Neural cell (in vitro differentiated cells): ENCODE results near the gene TTYH1. TPM values are rescaled to one million over a fixed set of nuclear protein-coding genes. Genes with fewer than 3 reads are reported as not detected.

Source experiments
- H2AFZ ChIP-seq: fragments of 200-600, 300-800 bp; sonication (generic), shearing (Covaris generic); 2 replicates; pipeline ENCODE4 v1.6.0; 2014; ENCODE audit warnings: low read depth, mild to moderate bottlenecking, antibody characterized with exemption, low read length, moderate library complexity
- H3F3A ChIP-seq: fragments of 200-600 bp; shearing (Covaris generic); 2 replicates; pipeline ENCODE4 v1.6.1; 2016; ENCODE audit warnings: mild to moderate bottlenecking, moderate library complexity, mixed read lengths, antibody characterized with exemption, low read length; ENCODE audit not compliant: insufficient read depth, poor library complexity, severe bottlenecking
- H3K27ac ChIP-seq: fragments of 200-600, 300-800 bp; sonication (generic), shearing (Covaris generic); 2 replicates; pipeline ENCODE4 v1.5.1; 2014; ENCODE audit warnings: mild to moderate bottlenecking, low read length, moderate library complexity
- H3K27me3 ChIP-seq: fragments of 300-800, 200-600 bp; sonication (generic), shearing (Covaris generic); 2 replicates; pipeline ENCODE4 v1.6.0; 2014; ENCODE audit warnings: mild to moderate bottlenecking, low read depth, low read length, moderate library complexity; ENCODE audit not compliant: insufficient read depth
- H3K36me3 ChIP-seq: fragments of 300-800, 200-600 bp; sonication (generic), shearing (Covaris generic); 2 replicates; pipeline ENCODE4 v1.5.1; 2014; ENCODE audit warnings: mild to moderate bottlenecking, antibody characterized with exemption, low read length, moderate library complexity; ENCODE audit not compliant: insufficient read depth
- H3K4me2 ChIP-seq: fragments of 300-800, 200-600 bp; sonication (generic), shearing (Covaris generic); 2 replicates; pipeline ENCODE4 v1.6.0; 2014; ENCODE audit warnings: mild to moderate bottlenecking, low read length
- H3K4me3 ChIP-seq: fragments of 300-800, 200-600 bp; sonication (generic), shearing (Covaris generic); 2 replicates; pipeline ENCODE4 v1.5.1; 2014; ENCODE audit warnings: mild to moderate bottlenecking, low read length, moderate library complexity
- H3K79me2 ChIP-seq: fragments of 200-600 bp; shearing (Covaris generic); replicated peaks from 2 replicates; pipeline ENCODE4 v1.6.0; 2014; ENCODE audit warnings: mild to moderate bottlenecking, low read length, moderate library complexity; ENCODE audit not compliant: insufficient read depth
- H3K9ac ChIP-seq: fragments of 300-800, 200-600 bp; sonication (generic), shearing (Covaris generic); 2 replicates; pipeline ENCODE4 v1.6.1; 2016; ENCODE audit warnings: mild to moderate bottlenecking, low read length, mixed read lengths
- H3K9me2 ChIP-seq: fragments of 200-600 bp; shearing (Covaris generic); 2 replicates; pipeline ENCODE4 v1.6.1; 2016; ENCODE audit warnings: mild to moderate bottlenecking, low read length, mixed read lengths; ENCODE audit not compliant: insufficient read depth
- H3K9me3 ChIP-seq: fragments of 200-600, 300-800 bp; sonication (generic), shearing (Covaris generic); 2 replicates; pipeline ENCODE4 v1.6.1; 2016; ENCODE audit warnings: mild to moderate bottlenecking, mixed run types, low read length, moderate library complexity, mixed read lengths
- H4K20me1 ChIP-seq: fragments of 200-600 bp; shearing (Covaris generic); 2 replicates; pipeline ENCODE4 v1.6.1; 2016; ENCODE audit warnings: mild to moderate bottlenecking, mixed run types; ENCODE audit not compliant: insufficient read depth
- EP300 ChIP-seq: fragments of 450-650 bp; conservative IDR thresholded peaks from 2 replicates; pipeline ENCODE4 v1.6.1; 2014; ENCODE audit warnings: antibody characterized with exemption, mild to moderate bottlenecking, moderate library complexity; ENCODE audit not compliant: poor library complexity, severe bottlenecking
- EZH2 ChIP-seq: fragments of 200-600, 300-800 bp; shearing (Covaris generic), sonication (generic); IDR thresholded peaks from 2 replicates; pipeline ENCODE4 v1.6.1; 2014; ENCODE audit warnings: antibody characterized with exemption, low read length, borderline replicate concordance, mild to moderate bottlenecking; ENCODE audit not compliant: insufficient read depth, poor library complexity, severe bottlenecking
- MXI1 ChIP-seq: fragments of 450-650 bp; conservative IDR thresholded peaks from 2 replicates; pipeline ENCODE4 v1.6.1; 2014; ENCODE audit warnings: antibody characterized with exemption, mild to moderate bottlenecking; ENCODE audit not compliant: poor library complexity, severe bottlenecking
- POLR2AphosphoS5 ChIP-seq: IDR thresholded peaks from 2 replicates; pipeline ENCODE4 v1.6.1; 2012
- RAD21 ChIP-seq: fragments of 450-650 bp; conservative IDR thresholded peaks from 2 replicates; pipeline ENCODE4 v1.6.1; 2014; ENCODE audit warnings: antibody characterized with exemption, mild to moderate bottlenecking, moderate library complexity
- SMC3 ChIP-seq: fragments of 450-650 bp; conservative IDR thresholded peaks from 2 replicates; pipeline ENCODE4 v1.6.1; 2014; ENCODE audit warnings: antibody characterized with exemption, mild to moderate bottlenecking, moderate library complexity; ENCODE audit not compliant: poor library complexity
- TAF1 ChIP-seq: IDR thresholded peaks from 2 replicates; pipeline ENCODE4 v1.6.1; 2012; ENCODE audit warnings: low read depth
- polyA plus RNA-seq: library from polyadenylated mRNA; depleted of rRNA; stranded (reverse); fragments of >200 nt; gene quantifications from 2 replicates; pipeline ENCODE4 v1.2.3, GENCODE V29; 2014
- TF ChIP-seq, protein P1 (sequence below): fragments of 450-650 bp; IDR thresholded peaks from 2 replicates; pipeline ENCODE4 v1.5.1; 2014; ENCODE audit warnings: antibody characterized with exemption, mild to moderate bottlenecking, moderate library complexity; ENCODE audit not compliant: poor library complexity, severe bottlenecking
- TF ChIP-seq, protein P2 (sequence below): IDR thresholded peaks from 2 replicates; pipeline ENCODE4 v1.6.1; 2012; ENCODE audit warnings: borderline replicate concordance

The TTYH1 gene
- polyA plus RNA-seq, 1 donor from 2014 or later, result 36.1 TPM

GRCh38 chr19:54405628-54406027 lies 9.6 kb upstream of the TTYH1 start:
- no peaks in the 10 kb centered on the region for H3K79me2 ChIP-seq
- H3K9ac ChIP-seq, result no peak overlapping the region
- H3K4me3 ChIP-seq, result no peak overlapping the region
- TF ChIP-seq EZH2 (no peak), POLR2AphosphoS5 (no peak), TAF1 (no peak), SMC3 (no peak), EP300 (no peak), MXI1 (no peak), RAD21 (no peak)
- TF ChIP-seq, protein P1, sequence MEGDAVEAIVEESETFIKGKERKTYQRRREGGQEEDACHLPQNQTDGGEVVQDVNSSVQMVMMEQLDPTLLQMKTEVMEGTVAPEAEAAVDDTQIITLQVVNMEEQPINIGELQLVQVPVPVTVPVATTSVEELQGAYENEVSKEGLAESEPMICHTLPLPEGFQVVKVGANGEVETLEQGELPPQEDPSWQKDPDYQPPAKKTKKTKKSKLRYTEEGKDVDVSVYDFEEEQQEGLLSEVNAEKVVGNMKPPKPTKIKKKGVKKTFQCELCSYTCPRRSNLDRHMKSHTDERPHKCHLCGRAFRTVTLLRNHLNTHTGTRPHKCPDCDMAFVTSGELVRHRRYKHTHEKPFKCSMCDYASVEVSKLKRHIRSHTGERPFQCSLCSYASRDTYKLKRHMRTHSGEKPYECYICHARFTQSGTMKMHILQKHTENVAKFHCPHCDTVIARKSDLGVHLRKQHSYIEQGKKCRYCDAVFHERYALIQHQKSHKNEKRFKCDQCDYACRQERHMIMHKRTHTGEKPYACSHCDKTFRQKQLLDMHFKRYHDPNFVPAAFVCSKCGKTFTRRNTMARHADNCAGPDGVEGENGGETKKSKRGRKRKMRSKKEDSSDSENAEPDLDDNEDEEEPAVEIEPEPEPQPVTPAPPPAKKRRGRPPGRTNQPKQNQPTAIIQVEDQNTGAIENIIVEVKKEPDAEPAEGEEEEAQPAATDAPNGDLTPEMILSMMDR, result no peak
- TF ChIP-seq, protein P2, sequence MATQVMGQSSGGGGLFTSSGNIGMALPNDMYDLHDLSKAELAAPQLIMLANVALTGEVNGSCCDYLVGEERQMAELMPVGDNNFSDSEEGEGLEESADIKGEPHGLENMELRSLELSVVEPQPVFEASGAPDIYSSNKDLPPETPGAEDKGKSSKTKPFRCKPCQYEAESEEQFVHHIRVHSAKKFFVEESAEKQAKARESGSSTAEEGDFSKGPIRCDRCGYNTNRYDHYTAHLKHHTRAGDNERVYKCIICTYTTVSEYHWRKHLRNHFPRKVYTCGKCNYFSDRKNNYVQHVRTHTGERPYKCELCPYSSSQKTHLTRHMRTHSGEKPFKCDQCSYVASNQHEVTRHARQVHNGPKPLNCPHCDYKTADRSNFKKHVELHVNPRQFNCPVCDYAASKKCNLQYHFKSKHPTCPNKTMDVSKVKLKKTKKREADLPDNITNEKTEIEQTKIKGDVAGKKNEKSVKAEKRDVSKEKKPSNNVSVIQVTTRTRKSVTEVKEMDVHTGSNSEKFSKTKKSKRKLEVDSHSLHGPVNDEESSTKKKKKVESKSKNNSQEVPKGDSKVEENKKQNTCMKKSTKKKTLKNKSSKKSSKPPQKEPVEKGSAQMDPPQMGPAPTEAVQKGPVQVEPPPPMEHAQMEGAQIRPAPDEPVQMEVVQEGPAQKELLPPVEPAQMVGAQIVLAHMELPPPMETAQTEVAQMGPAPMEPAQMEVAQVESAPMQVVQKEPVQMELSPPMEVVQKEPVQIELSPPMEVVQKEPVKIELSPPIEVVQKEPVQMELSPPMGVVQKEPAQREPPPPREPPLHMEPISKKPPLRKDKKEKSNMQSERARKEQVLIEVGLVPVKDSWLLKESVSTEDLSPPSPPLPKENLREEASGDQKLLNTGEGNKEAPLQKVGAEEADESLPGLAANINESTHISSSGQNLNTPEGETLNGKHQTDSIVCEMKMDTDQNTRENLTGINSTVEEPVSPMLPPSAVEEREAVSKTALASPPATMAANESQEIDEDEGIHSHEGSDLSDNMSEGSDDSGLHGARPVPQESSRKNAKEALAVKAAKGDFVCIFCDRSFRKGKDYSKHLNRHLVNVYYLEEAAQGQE, result no peak
- H2AFZ ChIP-seq, result no peak overlapping the region
- H3F3A ChIP-seq, result no peaks in the 10 kb centered on the region
- H3K36me3 ChIP-seq, result no peaks in the 10 kb centered on the region
- H4K20me1 ChIP-seq, result no peaks in the 10 kb centered on the region
- no peak overlapping the region for H3K4me2 ChIP-seq
- no peaks in the 10 kb centered on the region for H3K9me3 ChIP-seq
- no peaks in the 10 kb centered on the region for H3K9me2 ChIP-seq
- no peak overlapping the region for H3K27ac ChIP-seq
- no peaks in the 10 kb centered on the region for H3K27me3 ChIP-seq

- no peak overlapping the region for H2AFZ ChIP-seq
- H3K9me2 ChIP-seq, result no peaks in the 10 kb centered on the region
- no peaks in the 10 kb centered on the region for H3K79me2 ChIP-seq
- no peaks in the 10 kb centered on the region for H3K9me3 ChIP-seq
- no peak overlapping the region for H3K4me3 ChIP-seq
- H3K4me2 ChIP-seq, result no peak overlapping the region
- H3F3A ChIP-seq, result no peaks in the 10 kb centered on the region
- H3K27me3 ChIP-seq, result no peaks in the 10 kb centered on the region
- H3K9ac ChIP-seq, result no peak overlapping the region
- no peaks in the 10 kb centered on the region for H4K20me1 ChIP-seq
- H3K36me3 ChIP-seq, result no peaks in the 10 kb centered on the region
- TF ChIP-seq SMC3 (no peak), RAD21 (no peak)
- H3K27ac ChIP-seq, result no peak overlapping the region
These were observed 7.5 kb upstream of the TTYH1 start for GRCh38 chr19:54407780-54408179.

DNA sequence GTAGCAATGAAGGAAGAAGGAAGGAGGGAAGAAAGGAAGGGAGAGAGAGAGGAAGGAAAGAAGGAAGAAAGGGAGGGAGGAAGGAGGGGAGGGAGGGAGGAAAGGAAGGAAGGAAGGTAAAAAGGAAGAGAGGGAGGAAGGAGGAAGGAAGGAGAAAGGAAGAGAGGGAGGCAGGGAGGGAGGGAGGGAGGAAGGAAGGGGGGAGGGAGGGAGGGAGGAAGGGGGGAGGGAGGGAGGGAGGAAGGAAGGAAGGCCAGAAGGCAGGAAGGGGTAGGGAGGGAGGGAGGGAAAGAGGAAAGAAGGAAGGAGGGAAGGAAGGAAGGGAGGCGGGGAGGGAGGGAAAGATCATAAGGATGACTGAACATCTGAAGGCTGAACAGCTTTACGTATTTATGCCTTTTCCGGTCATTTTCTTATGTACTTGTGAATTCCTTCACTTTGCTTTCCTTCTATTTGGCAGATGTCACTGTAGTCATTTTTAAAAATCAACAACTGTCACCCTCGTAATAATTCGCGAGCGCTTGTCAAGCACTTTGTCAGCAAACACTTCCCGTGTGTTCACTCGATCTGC lies 6.7 kb upstream of the TTYH1 start:
- no peaks in the 10 kb centered on the region for H4K20me1 ChIP-seq
- no peak overlapping the region for H3K9ac ChIP-seq
- no peak for TF ChIP-seq SMC3
- peak; percentile 47 for TF ChIP-seq POLR2AphosphoS5
- TF ChIP-seq, protein P2, result no peak
- no peak for TF ChIP-seq TAF1
- TF ChIP-seq, protein P1, result no peak
- no peaks in the 10 kb centered on the region for H3K79me2 ChIP-seq
- H3F3A ChIP-seq, result no peaks in the 10 kb centered on the region
- H3K4me3 ChIP-seq, result no peak overlapping the region
- H3K36me3 ChIP-seq, result no peaks in the 10 kb centered on the region
- H3K4me2 ChIP-seq, result no peak overlapping the region
- no peak overlapping the region for H3K27ac ChIP-seq
- H2AFZ ChIP-seq, result no peak overlapping the region
- no peaks in the 10 kb centered on the region for H3K27me3 ChIP-seq
- no peaks in the 10 kb centered on the region for H3K9me2 ChIP-seq
- H3K9me3 ChIP-seq, result no peaks in the 10 kb centered on the region
